ENCODE data around the gene ME1. TPM values are rescaled to one million over a fixed set of nuclear protein-coding genes. Genes with fewer than 3 reads are reported as not detected.

Gene ME1
- total and polyA plus RNA-seq, 2 donors (not counting 3 experiments of a cell fraction or from before 2014, with no cell fraction given): 7.3 to 29.3 TPM

DNA sequence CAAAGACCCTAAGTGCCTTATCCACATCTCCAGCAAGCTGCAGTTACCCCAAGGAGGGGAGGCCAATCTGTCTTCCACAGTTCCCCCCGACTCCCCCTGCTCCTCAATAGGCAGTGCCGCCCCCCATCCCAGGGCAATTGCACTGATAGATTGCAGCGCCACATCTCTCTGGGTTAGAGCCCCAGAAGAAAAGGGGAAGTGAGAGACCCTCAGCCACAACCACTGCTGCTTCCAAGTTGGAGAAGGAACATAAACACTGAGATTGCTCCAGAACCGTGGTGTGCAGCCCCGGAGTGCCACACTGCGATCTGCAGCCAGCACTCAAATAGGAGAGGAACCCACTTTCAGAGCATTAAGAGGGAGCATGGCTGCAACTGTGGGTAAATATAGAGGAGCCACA, 136.2 kb downstream of the ME1 start:
- Histone ChIP-seq H3K27me3 (ENCODE audit: control insufficient read depth in 2 of 2, insufficient read depth in 2 of 2, low read length in 2 of 2) (no peaks in the 10 kb centered on the region), H3K36me3 (ENCODE audit: control insufficient read depth in 2 of 2, extremely low read depth in 1 of 2, insufficient read depth in 2 of 2, low read length in 2 of 2) (no peaks in the 10 kb centered on the region), H3K27ac (ENCODE audit: insufficient read depth, low read depth, low read length) (no peak overlapping the region), H3K9me3 (replicated peaks; ENCODE audit: control insufficient read depth, insufficient read depth, low read length) (no peaks in the 10 kb centered on the region), H3K9ac (replicated peaks; ENCODE audit: extremely low read depth, insufficient read depth, low read length) (no peak overlapping the region), H2AFZ (ENCODE audit: low read depth, low read length) (no peak overlapping the region), H3K4me3 (replicated peaks in 1 of 3; ENCODE audit: insufficient read depth in 1 of 3, low read depth in 1 of 3, low read length in 3 of 3) (no peak overlapping the region), H3K4me2 (ENCODE audit: insufficient read depth, low read length) (no peak overlapping the region), H3K4me1 (ENCODE audit: control insufficient read depth, extremely low read depth, insufficient read depth, low read length) (no peaks in the 10 kb centered on the region), H3K9me1 (replicated peaks; ENCODE audit: control insufficient read depth, extremely low read depth, insufficient read depth, low read length) (no peaks in the 10 kb centered on the region), H4K20me1 (replicated peaks; ENCODE audit: control insufficient read depth, extremely low read depth, insufficient read depth, low read length) (no peaks in the 10 kb centered on the region), H3K79me2 (ENCODE audit: control insufficient read depth, insufficient read depth, low read length) (no peaks in the 10 kb centered on the region)
- intact Hi-C loops (cut with micrococcal nuclease): no loop called here
- DNase-seq (ENCODE audit: low read depth, low spot score) (no peak), FAIRE-seq (no peak)
- ChIA-PET POLR2A (no interaction called here), CTCF (no interaction called here)
- BruUV-seq (replicated peaks): no TSS peak
- TF ChIP-seq FOS (IDR thresholded peaks at IDR 0.05; ENCODE audit: borderline replicate concordance, insufficient read depth, low read length) (no peak), POLR2A (IDR thresholded peaks at IDR 0.05; ENCODE audit: low read depth, low read length) (no peak), JUN (IDR thresholded peaks at IDR 0.05; ENCODE audit: borderline replicate concordance, insufficient read depth, insufficient read length, low read depth) (no peak), GATA2 (IDR thresholded peaks at IDR 0.05; ENCODE audit: insufficient read depth, insufficient read length, low read depth, low read length) (no peak), POLR2AphosphoS5 (IDR thresholded peaks at IDR 0.05; ENCODE audit: insufficient read depth, low read depth, low read length) (no peak), MYC (IDR thresholded peaks at IDR 0.05; ENCODE audit: low read depth, low read length) (no peak), EZH2 (IDR thresholded peaks at IDR 0.05; ENCODE audit: borderline replicate concordance, low read depth, low read length, severe bottlenecking) (no peak)
- TF ChIP-seq, protein P1, sequence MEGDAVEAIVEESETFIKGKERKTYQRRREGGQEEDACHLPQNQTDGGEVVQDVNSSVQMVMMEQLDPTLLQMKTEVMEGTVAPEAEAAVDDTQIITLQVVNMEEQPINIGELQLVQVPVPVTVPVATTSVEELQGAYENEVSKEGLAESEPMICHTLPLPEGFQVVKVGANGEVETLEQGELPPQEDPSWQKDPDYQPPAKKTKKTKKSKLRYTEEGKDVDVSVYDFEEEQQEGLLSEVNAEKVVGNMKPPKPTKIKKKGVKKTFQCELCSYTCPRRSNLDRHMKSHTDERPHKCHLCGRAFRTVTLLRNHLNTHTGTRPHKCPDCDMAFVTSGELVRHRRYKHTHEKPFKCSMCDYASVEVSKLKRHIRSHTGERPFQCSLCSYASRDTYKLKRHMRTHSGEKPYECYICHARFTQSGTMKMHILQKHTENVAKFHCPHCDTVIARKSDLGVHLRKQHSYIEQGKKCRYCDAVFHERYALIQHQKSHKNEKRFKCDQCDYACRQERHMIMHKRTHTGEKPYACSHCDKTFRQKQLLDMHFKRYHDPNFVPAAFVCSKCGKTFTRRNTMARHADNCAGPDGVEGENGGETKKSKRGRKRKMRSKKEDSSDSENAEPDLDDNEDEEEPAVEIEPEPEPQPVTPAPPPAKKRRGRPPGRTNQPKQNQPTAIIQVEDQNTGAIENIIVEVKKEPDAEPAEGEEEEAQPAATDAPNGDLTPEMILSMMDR (IDR thresholded peaks at IDR 0.05; ENCODE audit: extremely low read depth in 1 of 2, insufficient read depth in 1 of 2, low read depth in 1 of 2, low read length in 2 of 2): no peak
- TF ChIP-seq, protein P2, sequence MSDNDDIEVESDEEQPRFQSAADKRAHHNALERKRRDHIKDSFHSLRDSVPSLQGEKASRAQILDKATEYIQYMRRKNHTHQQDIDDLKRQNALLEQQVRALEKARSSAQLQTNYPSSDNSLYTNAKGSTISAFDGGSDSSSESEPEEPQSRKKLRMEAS (IDR thresholded peaks at IDR 0.05; ENCODE audit: insufficient read depth, insufficient read length): no peak
- dilution Hi-C loops (cut with MboI; ENCODE audit: extremely low pct_ligation_motif_present, low sequenced_read_pairs): no loop called here

Data from endothelial cell of umbilical vein (primary cell).